ENCODE data around the gene HOXC4.
"Not testable (repeated sequence)": the region's sequence is repeated elsewhere in the genome, so short reads cannot be mapped to it uniquely, and the experiment has no call there.

HOXC4 gene

GRCh38 chr12:54042033-54042432 lies 11.6 kb upstream of the HOXC4 start:
- DNase-seq, result not testable (repeated sequence)

- no peak for DNase-seq
Observed at GRCh38 chr12:54042970-54043853, 10.4 kb upstream of the HOXC4 start.

- DNase-seq, result no peak
Observed at GRCh38 chr12:54044425-54045103, 9.1 kb upstream of the HOXC4 start.

- no peak for DNase-seq
Observed at GRCh38 chr12:54045401-54045800, 8.2 kb upstream of the HOXC4 start.

- no peak for DNase-seq
Observed at GRCh38 chr12:54045868-54046521, 7.6 kb upstream of the HOXC4 start.

- DNase-seq, result no peak
Observed at GRCh38 chr12:54046809-54047159, 6.9 kb upstream of the HOXC4 start.

- no peak for DNase-seq
Observed at GRCh38 chr12:54047160-54047963, 6.3 kb upstream of the HOXC4 start.

GRCh38 chr12:54047964-54048303 lies 5.7 kb upstream of the HOXC4 start:
- no peak for DNase-seq

GRCh38 chr12:54048406-54049093 lies 5.1 kb upstream of the HOXC4 start:
- no peak for DNase-seq

- DNase-seq, result no peak
Observed at GRCh38 chr12:54049108-54049507, 4.5 kb upstream of the HOXC4 start.

GRCh38 chr12:54050482-54050810 lies 3.2 kb upstream of the HOXC4 start:
- no peak for DNase-seq

- DNase-seq, result no peak
Observed at GRCh38 chr12:54051026-54051842, 2.4 kb upstream of the HOXC4 start.

- no peak for DNase-seq
Observed at GRCh38 chr12:54051874-54052437, 1.7 kb upstream of the HOXC4 start.

- no peak for DNase-seq
Observed at GRCh38 chr12:54052438-54053002, 1.1 kb upstream of the HOXC4 start.

GRCh38 chr12:54053003-54053750 lies 458 bp upstream of the HOXC4 start:
- DNase-seq, result no peak

- DNase-seq, result no peak
Observed at GRCh38 chr12:54054742-54055194, 1.1 kb downstream of the HOXC4 start.

- DNase-seq, result no peak
Observed at GRCh38 chr12:54055552-54055951, 1.9 kb downstream of the HOXC4 start.

- no peak for DNase-seq
Observed at GRCh38 chr12:54056110-54056509, 2.5 kb downstream of the HOXC4 start.

- DNase-seq, result no peak
Observed at GRCh38 chr12:54058128-54058768, 4.6 kb downstream of the HOXC4 start.

- DNase-seq, result no peak
Observed at GRCh38 chr12:54059668-54060067, 6.0 kb downstream of the HOXC4 start.

Measured in activated CD4-positive, alpha-beta T cell treated with anti-CD3 and anti-CD28 coated beads, Interleukin-2, amount 50 U/mL, for 1 hour (primary cell).